ENCODE measurements around the gene GPX4. TPM values are rescaled to one million over a fixed set of nuclear protein-coding genes. Genes with fewer than 3 reads are reported as not detected.

Gene GPX4
- total and polyA plus RNA-seq, 9 of the 15 experiments (the other 6 are each of a cell fraction or from before 2014, with no cell fraction given): 61.4 to 661 (median 349) TPM

DNA sequence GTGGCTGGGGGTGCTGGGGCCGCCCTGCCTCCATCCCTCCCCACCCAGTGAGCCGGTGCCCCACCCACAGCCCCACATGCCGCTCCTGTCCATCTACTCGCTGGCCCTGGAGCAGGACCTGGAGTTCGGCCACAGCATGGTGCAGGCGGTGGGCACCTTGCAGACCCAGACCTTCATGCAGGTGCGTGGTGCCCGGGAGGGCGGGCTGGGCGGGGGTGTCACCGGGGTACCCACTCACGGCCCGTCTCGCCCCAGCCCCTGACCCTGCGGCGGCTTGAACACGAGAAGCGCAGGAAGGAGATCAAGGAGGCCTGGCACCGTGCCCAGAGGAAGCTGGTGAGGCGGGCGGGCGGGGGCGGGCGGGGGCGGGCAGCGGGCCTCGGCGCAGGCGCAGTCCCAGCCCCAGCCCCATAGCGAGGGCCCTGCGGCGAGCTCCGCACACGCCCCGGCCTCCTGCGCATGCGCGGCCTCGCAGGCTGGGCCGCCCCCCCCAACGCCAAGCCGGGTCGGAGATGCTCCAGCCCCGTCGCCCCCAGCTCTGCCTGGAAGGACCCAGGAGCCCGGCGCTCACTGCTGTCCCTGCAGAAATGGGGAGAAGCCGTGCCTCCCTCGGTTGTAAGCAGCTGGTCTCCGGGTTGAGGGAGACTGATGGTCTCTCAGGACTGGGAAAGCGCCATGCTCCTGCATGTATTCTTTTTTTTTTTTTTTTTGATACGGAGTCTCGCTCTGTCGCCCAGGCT lies 29.1 kb upstream of the GPX4 start (continued):
- TF ChIP-seq, protein P1, sequence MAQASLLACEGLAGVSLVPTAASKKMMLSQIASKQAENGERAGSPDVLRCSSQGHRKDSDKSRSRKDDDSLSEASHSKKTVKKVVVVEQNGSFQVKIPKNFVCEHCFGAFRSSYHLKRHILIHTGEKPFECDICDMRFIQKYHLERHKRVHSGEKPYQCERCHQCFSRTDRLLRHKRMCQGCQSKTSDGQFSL (CRISPR knock-in tag; IDR thresholded peaks at IDR 0.05): peak; percentile 99
- TF ChIP-seq, protein P1 (tag; IDR thresholded peaks at IDR 0.05): peak in 1 of 2 experiments; percentile 89; a peak in 2 of 4 replicates
- TF ChIP-seq DACH1 (IDR thresholded peaks at IDR 0.05; ENCODE audit: partially characterized antibody) (no peak), E2F6 (IDR thresholded peaks at IDR 0.05; ENCODE audit: borderline replicate concordance in 1 of 2, extremely low read depth in 1 of 2, insufficient read depth in 1 of 2, insufficient read length in 1 of 2, low read depth in 1 of 2, low read length in 1 of 2, poor library complexity in 1 of 2, severe bottlenecking in 1 of 2) (peak in 1 of 2 experiments; percentile 7), MAFF (IDR thresholded peaks at IDR 0.05; ENCODE audit: low read length) (no peak)

DNA sequence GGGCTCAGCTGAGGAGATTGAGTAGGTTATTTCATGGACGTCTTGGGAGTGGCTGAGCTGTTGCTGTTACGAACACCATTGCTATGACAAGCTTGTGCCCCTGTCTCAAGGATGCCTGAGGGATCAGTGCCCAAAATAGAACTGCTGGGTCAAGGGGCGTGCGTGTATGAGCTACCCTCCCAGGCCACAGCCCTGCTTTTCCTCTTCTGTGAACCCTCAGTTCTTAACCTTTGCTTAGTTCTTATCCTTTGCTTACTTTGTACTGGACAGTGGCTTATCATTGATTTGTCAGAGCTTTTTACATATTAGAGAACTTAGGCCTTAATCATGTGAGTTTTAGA lies 27.8 kb upstream of the GPX4 start:
- Histone ChIP-seq H3K4me3 (no peak overlapping the region), H3K9ac (ENCODE audit: insufficient read depth in 1 of 2, low read depth in 2 of 2, low read length in 2 of 2) (peak overlapping the region in 1 of 2 experiments; percentile 50; a peak in 2 of 4 replicates), H3K9me3 (replicated peaks; ENCODE audit: control insufficient read depth, insufficient read depth, low read depth, low read length) (no peaks in the 10 kb centered on the region), H3K27ac (ENCODE audit: extremely low read depth, low read depth, low read length) (peak overlapping the region; percentile 78), H3K79me2 (ENCODE audit: control insufficient read depth, insufficient read depth, low read length) (no peaks in the 10 kb centered on the region), H3K9me1 (ENCODE audit: control insufficient read depth, insufficient read depth, low read length) (no peaks in the 10 kb centered on the region), H3K27me3 (ENCODE audit: control insufficient read depth in 2 of 2, insufficient read depth in 2 of 2, low read length in 2 of 2) (no peaks in the 10 kb centered on the region), H3K4me1 (replicated peaks in 1 of 2; ENCODE audit: control insufficient read depth in 2 of 2, insufficient read depth in 2 of 2, low read length in 2 of 2) (peaks cover 32 to 74% of the 10 kb centered on the region in 2 experiments), H4K20me1 (replicated peaks; ENCODE audit: control insufficient read depth, insufficient read depth, low read length) (0 out of 2 replicates have a peak, but pooled peaks cover 3% of the 10 kb centered on the region), H3K36me3 (ENCODE audit: control insufficient read depth, insufficient read depth, low read length) (no peaks in the 10 kb centered on the region), H3K4me2 (ENCODE audit: insufficient read depth, low read length) (peak overlapping the region; percentile 82), H2AFZ (ENCODE audit: low read depth, low read length) (peak overlapping the region; percentile 37)
- 0 out of 2 replicates have a peak, but pooled peaks have one; percentile 4 for TF ChIP-seq ZFX (CRISPR knock-in tag; IDR thresholded peaks at IDR 0.05)
- TF ChIP-seq TAL1 (IDR thresholded peaks at IDR 0.05): no peak
- in situ Hi-C loops (cut with MboI) (no loop called here), intact Hi-C loops (cut with micrococcal nuclease) (no loop called here)
- no TSS peak for BruUV-seq (replicated peaks)
- POLR2A ChIA-PET: interaction anchor here (1.2 to 2.1 kb wide), 8 partner anchors 9 to 193 kb away, joined by 3 to 11 read pairs (median 4); partner anchors contain the start of genes ARHGAP45, CIRBP and GPX4
- ATAC-seq (no peak), FAIRE-seq (no peak), DNase-seq (ENCODE audit: extremely low read depth in 1 of 4, low spot score in 3 of 4) (no peak)
- CTCF ChIA-PET (ENCODE audit: low intra/inter-chr PET ratio): no interaction called here
- 72% methylated on average over 4 of the region's 4 CpGs for WGBS (ENCODE audit: insufficient coverage, low coverage, missing lambda C conversion rate)
